HG03520 (cell line): ENCODE data around the gene IZUMO1.
"Not testable (repeated sequence)": the region's sequence is repeated elsewhere in the genome, so short reads cannot be mapped to it uniquely, and the experiment has no call there.

Source experiments
- ATAC-seq: cut with Tn5 transposase; IDR thresholded peaks from one replicate; pipeline ENCODE4 v1.9.1; 2021; ENCODE audit warnings: mild to moderate bottlenecking, moderate library complexity; ENCODE audit not compliant: unreplicated experiment

IZUMO1 gene

DNA sequence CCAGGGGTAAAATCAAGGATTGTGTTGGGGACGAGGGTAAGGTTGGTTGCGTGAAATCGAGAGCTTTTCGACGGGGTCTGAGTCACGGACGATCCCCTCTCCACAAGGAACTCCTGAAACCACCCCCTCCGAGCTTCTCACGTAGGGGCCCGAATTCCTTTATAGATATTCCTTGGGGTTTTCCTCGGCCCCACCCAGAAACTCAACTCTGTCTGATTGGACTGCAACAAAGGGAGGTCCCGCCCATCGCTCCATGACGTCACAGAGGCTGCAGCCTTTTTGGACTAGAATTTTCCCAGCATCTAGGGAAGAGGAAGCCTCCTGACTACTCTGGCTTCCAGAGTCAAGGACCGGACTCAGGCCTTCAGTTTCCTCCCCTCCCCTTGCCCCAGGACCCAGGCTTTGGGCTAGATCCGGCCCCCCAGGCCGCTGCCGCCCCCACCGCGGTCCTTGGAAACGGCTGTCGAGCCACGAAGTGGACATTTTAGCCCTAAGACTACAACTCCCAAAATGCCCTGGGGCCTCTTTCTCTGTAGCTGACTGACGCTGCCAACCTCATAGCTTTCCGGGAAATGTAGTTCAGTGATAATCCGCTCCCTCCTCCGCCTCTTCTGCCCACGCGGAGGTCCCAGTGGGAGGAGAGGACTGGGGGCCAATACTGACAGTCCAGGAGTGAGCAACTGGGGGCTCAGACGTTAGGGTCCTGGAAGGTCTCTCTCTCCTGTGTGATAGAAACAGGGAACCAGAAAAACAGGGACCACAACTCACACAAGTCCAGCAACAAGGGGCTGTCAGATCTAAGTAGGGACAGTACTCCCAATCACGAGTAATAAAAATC is at the start of gene IZUMO1:
TSS of gene IZUMO1 (minus strand) at position 172 of the 838 bp plus-strand sequence. CDS start 1,050 bp downstream, outside the sequence.
- no peak for ATAC-seq

DNA sequence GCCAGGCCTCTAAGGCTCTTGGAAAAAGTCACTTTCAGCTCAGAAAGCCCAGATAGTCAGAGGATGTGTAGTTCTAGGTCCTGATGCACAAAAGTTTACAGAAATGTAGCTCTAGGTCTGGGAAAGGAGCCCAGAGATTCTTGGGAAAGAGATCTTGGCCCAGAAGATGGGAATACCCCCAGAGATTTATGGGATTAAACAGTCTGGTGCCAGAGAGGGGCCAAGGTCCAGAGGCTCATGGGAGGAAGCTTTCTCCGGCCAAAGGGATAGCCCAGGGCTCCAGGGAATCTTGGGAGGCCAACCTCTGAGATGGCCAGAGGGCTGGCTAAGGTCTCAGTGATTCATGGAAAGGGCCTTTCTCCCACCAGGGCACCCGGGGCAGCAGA is 49.0 kb upstream of the IZUMO1 start:
- no peak for ATAC-seq

DNA sequence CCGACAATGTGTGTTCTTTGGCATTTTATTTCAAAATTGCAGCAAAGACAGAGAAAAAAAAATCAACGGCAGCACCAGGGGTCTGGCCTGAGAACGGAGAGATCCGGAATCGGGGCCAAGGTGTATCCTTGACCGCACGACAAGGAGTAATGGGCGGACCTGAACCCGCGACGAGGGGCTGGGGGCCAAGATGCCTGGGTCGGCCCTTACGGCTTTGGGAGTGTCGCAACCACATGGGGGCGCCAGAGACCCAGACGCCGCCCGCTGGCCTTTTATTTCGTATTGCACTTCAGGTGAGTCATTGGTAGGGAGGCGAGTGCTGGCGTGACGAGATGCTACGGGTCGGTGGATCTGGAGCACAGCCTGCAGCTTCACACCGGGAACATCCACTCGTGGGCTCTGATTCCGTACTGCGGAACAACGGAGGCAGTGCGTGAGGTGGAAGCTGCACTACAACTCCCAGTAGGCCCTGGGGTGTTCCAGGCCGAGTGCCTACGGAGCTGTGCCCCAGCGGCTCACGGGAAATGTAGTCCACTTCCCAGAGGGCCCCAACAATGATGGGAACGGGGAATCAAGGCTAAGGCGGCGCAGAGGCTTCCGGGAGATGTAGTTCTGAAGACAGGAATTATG is 48.5 kb upstream of the IZUMO1 start:
- ATAC-seq, result peak; percentile 58

DNA sequence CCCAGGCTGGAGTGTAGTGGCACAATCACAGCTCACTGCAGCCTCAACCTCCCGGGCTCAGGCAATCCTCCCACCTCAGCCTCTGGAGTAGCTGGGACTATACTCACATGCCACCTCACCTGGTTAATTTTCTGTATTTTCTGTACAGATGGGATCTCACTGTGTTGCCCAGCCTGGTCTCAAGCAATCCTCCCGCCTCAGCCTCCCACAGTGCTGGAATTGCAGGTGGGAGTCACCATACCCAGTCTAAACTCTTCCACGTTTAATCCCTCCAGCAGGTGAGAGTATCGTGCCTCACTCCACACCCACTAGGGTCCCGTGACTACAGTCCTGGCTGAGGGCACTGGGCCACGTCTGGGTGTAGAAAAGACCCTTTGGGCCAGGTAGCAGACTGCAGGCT is 47.6 kb upstream of the IZUMO1 start:
- no peak for ATAC-seq

DNA sequence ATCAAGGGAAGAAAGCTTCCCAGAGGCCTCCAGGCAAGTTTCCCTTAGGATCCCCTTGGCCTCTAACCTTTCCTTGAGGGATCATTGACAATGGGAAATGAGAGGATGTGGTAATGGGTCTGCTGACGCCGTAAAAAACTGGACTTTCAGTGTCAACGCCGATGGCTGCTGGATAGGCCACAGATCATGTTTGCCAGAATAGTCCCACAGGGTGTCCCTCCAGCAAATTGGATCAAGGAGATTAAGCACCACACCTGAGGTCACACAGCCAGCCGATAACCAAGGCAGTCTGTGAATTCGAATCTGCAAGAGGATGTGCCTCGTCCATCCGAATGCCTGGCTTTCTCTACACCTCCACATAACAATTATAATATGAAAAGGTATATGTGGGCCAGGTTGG is 46.6 kb upstream of the IZUMO1 start:
- ATAC-seq, result no peak

DNA sequence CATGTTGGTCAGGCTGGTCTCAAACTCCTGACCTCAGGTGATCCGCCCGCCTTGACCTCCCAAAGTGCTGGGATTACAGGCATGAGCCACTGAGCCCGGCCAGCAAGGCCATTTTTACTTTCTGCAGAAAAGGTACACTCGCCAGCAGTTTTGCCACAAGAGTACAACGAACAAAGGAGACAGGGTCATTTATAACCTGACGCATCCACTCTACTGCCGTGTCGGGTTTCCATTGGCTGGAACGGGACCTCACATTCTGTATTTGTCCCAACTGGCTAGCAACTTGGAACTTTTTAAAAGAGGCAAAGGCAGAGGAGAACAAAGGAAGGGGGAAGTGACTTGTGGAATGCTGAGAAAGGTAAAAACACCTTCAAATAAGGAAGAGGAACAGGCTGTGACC is 40.6 kb upstream of the IZUMO1 start:
- ATAC-seq, result not testable (repeated sequence)

DNA sequence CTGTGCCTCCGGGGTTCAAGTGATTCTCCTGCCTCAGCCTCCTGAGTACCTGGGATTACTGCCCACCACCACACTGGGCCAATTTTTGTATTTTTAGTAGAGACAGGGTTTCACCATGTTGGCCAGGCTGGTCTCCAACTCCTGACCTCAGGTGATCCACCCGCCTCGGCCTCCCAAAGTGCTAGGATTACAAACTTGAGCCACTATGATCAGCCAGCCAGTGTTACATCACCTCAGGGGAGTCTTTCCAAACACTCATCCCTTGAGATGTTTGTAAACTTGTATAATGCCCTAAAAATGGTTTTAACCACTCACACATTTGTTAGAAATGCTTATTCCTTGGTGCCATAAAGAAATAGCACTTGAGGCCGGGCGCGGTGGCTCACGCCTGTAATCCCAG is 39.7 kb upstream of the IZUMO1 start:
- ATAC-seq, result not testable (repeated sequence)

DNA sequence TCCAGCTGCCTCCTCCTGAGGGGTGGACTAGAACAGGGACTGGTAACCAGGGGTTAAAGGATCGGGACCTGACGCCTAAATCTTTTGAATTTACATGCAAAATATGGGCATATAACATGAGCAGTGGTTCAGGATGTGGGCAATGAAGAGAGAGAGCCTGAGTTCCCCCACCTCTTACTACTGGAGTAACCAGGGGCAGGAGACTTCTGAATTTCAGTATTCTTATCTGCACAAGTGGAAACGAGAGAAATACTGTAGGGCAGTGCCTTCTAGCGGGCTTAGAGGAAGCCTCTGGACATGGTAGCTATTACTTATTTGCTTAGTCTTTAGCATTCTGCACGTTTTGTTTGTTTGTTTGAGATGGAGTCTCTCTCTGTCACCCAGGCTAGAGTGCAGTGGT is 37.8 kb upstream of the IZUMO1 start:
- no peak for ATAC-seq

DNA sequence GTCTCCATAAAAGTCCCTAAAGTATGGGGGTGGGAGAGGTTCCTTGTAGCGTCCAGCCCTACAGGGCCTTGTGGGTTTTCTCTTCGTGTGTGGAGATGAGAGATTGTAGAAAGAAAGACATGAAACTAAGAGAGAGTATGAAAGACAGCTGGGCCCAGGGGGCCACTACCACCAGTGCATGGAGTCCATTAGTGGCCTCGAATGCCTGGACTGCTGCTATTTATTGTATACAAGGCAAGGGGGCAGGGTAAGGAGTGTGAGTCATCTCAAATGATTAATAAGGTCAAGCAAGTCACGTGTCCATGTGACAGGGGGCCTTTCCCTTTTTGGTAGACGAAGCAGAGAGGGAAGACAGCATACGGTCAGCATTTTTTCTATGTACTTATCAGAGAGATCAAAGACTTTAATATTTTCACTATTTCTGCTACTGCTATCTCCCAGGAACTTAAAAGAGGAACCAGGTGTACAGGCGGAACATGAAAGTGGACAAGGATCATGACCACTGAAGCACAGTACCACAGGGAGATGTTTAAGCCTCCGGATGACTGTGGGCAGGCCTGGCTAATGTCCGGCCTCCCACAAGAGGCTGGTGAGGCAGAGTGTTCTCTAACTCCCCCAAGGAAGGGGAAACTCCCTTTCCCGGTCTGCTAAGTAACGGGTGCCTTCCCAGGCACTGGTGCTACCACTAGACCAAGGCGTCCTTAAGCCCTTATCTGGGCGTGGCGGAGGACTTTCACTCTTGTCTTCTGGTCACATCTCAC is 34.1 kb upstream of the IZUMO1 start:
- no peak for ATAC-seq

DNA sequence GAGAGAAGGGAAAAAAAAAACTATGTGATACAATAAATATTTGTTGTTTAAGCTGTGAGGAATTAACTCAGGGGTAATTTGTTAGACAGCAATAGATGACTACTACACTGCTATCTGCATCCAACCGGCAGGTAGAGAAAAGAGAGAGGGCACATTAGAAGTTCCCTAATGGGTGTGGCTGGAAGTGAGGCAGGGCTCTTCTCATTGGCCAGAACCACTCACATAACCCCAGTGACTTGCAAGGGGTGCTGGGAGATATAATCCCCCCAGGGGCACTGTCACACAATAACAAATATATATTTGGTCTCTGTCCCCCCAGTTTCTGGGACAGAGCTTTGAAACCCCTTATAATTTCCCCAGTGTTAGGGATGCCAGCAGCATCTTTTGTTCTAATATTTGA is 32.9 kb upstream of the IZUMO1 start:
- ATAC-seq, result no peak

DNA sequence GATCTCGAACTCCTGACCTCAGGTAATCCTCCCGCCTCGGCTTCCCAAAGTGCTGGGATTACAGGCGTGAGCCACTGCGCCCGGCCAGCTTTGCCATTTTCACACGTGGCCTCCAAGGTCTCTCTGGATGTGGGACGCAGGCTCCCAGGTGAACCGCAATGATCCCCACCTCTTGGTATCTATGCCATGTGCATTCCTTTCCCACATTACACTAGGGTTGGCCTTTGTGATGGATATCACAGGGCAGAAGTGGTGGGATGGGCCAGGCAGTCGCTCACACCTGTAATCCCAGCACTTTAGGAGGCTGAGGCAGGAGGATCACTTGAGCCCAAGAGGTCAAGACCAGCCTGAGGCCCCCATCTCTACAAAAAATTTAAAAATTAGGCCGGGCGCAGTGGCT is 31.0 kb upstream of the IZUMO1 start:
- no peak for ATAC-seq

DNA sequence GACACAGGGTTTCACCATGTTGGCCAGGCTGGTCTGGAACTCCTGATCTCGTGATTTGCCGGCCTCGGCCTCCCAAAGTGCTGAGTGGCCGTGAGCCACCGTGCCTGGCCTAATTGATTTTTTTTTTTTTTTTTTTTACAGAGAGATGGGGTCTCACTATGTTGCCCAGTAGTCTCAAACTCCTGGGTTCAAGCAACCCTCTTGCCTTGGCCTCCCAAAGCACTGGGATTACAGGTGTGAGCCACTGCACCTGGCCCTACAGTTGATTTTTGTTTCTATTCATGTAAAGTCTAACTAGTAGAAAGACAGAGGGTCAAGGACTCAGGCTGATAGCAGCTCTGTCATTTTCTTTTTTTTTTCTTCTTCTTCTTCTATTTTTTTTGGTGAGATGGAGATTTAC is 30.4 kb upstream of the IZUMO1 start:
- ATAC-seq, result no peak

DNA sequence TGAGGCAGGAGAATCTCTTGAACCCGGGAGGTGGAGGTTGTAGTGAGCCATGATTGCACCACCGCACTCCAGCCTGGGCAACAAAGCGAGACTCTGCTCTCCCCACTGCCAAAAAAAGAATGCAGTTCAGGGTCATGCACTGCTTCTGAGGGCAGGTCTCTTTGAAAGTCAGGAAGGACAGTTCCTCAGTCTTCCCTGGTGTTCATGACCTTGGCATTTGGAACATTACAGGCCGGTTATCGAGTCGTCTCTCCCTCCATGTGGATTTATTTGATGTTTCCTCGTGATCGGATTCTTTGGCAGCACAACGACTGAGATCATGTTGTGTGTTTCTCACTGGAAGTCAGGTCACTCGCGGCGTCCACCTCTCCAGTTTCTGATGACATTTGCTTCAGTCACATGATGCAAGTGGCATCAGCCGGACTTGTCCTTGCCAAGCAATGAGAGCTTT is 25.8 kb upstream of the IZUMO1 start:
- no peak for ATAC-seq

DNA sequence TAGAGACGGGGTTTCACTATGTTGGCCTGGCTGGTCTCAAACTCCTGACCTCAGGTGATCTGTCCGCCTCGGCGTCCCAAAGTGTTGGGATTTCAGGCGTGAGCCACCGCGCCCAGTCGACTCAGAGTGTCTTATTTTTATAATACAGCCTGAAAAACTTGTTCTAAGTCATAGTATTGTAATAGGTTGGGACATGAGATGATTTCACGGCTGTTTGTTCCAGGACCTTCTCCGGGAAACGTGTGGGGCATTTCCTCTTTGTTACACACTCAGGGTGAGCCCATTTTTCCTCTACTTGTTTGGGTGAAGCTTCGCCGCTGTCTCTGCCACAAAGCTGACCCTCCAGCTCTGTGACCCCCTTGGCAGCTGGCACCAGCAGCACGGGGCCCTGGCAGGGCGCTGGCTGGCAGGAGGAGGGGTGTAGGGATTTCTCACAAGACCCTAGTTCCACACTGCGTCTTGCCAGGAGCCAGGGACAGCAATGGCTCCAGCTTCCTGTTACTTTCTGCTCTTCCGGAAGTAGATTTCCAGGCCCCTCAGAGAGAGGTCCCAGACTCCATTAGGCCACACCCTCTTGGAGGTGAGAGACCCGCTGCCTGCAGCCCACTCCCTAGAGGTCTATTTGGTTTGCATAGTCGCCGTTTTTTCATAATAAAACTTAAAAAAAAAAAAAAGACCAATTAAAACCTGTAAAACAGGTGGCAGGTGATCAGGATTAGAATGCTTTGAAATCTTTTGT is 24.2 kb upstream of the IZUMO1 start:
- ATAC-seq, result no peak

DNA sequence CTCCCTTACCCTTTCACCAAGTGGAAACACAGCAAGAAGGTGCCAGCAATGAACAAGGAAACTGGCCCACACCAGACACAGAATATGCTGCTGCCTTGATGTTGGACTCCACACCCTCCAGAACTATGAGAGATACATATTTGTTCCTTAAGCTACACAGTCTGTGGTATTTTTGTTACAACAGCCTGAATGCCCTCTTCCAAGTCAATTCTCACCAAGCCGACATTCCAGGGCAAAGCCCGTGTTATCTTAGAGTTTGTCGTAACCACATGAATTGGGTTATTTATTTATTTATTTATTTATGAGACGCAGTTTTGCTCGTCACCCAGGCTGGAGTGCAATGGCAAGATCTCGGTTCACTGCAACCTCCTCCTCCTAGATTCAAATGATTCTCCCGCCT is 23.6 kb upstream of the IZUMO1 start:
- ATAC-seq, result no peak

DNA sequence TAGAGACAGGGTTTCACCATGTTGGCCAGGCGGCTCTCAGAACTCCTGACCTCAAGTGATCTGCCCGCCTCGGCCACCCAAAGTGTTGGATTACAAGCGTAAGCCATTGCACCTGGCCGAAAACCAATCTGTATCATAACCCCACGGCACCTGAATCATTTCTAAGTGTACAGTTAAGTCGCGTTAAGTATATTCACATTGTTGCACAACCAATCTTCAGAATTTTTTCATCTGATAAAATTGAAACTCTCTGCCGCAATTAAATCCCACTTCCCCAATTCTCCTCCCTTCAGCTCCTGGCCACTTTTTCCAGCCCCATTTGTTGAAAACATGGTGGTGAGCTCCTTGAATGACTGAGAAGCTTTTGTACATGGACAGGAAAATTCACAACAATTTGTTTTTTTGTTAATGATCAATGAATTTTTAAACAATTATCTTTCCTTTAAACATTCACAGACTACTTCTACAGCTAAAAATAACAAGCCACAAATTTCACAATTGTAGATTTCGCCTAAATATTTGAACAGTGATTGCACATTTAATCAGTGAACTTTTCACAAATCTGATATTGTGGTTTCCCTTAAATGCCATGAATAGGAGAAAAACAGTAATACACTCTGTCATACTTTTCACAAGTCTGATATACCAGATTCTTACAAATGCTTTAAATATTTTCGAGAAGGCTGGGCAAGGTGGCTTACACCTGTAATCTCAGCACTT is 22.4 kb upstream of the IZUMO1 start:
- ATAC-seq, result no peak

DNA sequence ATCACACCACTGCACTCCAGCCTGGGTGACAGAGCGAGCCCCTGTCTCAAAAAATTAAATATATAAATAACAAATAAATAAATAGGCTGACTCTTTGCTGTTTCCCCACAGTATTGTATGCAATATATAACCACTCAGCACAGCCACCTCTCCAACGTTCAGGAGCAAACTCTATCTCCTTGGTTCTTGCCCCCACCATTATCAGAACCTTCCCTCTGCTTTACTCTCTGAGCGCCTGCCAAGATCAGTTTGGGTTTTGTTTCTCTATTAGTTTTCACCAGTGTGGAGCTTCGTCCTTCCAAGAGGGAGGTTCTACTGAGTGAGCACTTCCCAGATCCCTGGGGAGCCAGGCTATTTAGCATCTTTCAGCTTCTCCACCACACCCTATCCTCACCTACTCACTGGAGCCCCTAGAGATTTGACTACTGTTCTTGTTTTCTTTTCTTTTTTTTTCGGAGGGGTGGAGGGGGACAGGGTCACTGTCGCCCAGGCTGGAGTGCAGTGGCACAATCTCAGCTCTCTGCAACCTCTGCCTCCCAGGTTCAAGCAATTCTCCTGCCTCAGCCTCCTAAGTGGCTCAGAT is 21.6 kb upstream of the IZUMO1 start:
- not testable (repeated sequence) for ATAC-seq

DNA sequence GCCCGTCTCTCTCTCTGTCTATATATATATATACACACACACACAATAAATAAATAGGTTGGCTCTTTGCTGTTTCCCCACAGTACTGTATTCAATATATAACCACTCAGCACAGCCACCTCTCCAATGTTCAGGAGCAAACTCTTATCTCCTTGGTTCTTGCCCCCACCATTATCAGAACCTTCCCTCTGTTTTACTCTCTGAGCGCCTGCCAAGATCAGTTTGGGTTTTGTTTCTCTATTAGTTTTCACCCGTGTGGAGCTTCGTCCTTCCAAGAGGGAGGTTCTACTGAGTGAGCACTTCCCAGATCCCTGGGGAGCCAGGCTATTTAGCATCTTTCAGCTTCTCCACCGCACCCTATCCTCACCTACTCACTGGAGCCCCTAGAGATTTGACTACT is 19.1 kb upstream of the IZUMO1 start:
- not testable (repeated sequence) for ATAC-seq

DNA sequence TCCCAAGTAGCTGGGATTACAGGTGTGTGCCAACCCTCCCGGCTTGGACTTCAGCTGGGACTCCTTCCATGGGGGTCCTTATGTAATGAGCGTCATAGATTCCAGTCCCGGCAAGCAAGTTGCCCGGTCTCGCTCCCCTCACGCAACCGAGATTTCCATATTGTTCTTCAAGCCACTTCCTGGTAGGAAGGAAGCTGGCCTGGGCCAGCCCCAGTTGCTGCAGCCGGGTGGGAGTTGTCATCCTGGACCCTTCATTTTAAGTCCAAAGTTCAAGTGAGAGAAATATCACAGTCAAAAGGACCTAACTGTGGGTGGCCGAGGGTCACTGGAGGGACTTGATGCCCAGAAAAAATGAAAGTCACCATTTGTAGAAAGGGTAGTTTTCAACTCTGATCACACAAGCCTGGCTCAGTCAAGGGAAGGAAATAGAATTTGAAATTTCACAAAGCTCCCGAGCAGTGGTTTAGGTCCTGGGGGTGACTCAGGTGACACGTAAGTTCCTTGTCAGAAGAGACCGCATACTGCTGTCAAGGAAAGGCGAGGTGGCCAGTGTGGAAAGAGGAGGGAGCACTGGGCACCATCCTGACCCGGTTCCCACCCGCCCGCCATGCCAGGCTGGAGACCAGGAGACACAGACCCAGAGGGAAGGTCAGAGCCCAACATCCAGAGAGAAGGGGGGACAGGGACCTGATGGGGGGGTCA is 13.9 kb upstream of the IZUMO1 start:
- no peak for ATAC-seq
